ENCODE results near the gene SPSB1.

The SPSB1 gene

GRCh38 chr1:9366298-9366697 lies 73.6 kb downstream of the SPSB1 start:
- peak overlapping the region; percentile 78 for H3K27ac Mint-ChIP-seq
- no peak overlapping the region for H3K4me3 Mint-ChIP-seq
- H3K9me3 Mint-ChIP-seq: no peaks in the 10 kb centered on the region
- no peak for TF ChIP-seq CTCF (IDR thresholded peaks at IDR 0.05)
- H3K4me1 Mint-ChIP-seq: peaks cover 64% of the 10 kb centered on the region
- H3K36me3 Mint-ChIP-seq (ENCODE audit: low read depth): no peaks in the 10 kb centered on the region
- H3K27me3 Mint-ChIP-seq (ENCODE audit: low read depth, poor library complexity): no peaks in the 10 kb centered on the region
- no peak for DNase-seq

DNA sequence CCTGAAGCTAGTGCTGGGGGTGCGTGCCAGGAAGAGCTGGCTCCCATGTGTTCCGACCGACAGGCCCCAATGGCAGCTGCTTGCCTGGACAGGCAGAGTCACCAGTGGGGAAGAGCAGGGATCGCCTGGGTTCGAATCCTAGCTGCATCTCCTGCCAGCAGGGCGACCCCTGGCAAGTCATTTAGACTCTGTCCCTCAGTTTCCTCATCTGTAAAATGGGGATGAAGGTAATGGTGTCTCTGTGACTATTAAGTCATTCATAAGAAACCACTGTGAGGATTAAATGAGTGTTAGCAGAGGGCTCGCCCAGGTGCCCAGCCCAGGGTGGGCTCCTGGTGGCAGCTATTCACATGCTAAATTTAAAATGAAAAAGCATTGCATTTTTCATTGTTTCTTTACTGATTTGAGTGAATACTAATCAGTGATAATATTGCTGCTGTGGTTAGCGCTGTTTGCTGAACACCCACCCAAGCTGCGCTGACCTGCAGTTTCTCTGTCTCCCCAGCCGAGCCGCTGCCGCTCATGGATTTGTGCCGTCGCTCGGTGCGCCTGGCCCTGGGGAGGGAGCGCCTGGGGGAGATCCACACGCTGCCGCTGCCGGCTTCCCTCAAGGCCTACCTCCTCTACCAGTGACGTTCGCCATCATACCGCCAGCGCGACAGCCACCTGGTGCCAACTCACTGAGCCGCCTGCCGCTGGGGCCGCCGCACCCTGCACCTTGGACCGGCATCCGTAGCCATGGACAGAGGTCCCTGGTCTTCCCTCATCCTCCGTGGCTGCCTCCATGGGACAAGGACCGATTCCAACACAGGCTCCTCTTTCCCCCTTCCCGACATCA lies 74.5 kb downstream of the SPSB1 start:
- Mint-ChIP-seq H3K4me1 (peaks cover 64% of the 10 kb centered on the region), H3K27ac (no peak overlapping the region), H3K9me3 (no peaks in the 10 kb centered on the region), H3K4me3 (no peak overlapping the region), H3K36me3 (ENCODE audit: low read depth) (no peaks in the 10 kb centered on the region), H3K27me3 (ENCODE audit: low read depth, poor library complexity) (no peaks in the 10 kb centered on the region)
- no peak for TF ChIP-seq CTCF (IDR thresholded peaks at IDR 0.05)
- DNase-seq: no peak

DNA sequence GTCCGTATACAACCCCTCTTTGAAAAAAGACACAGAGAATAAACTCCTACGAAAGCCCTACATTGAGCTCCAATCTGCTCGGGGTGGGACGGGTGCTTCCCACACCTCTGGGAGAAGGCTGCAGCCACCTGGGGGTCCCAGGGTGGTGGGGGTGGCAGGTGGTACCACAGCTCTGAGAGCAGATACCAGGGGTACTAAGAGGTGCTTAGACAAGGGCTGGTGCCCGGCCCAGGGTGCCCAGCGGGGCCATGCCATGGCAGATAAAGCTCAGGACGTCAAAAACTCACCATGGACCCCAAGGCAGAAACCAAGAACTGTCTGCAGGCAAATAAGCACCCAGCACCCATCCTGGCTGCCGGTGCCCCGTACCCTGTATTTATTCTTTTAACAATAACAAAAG lies 75.1 kb downstream of the SPSB1 start:
- TF ChIP-seq CTCF (IDR thresholded peaks at IDR 0.05): no peak
- no peaks in the 10 kb centered on the region for H3K36me3 Mint-ChIP-seq (ENCODE audit: low read depth)
- H3K9me3 Mint-ChIP-seq: no peaks in the 10 kb centered on the region
- H3K4me3 Mint-ChIP-seq: no peak overlapping the region
- no peak for DNase-seq
- H3K27me3 Mint-ChIP-seq (ENCODE audit: low read depth, poor library complexity): no peaks in the 10 kb centered on the region
- peaks cover 64% of the 10 kb centered on the region for H3K4me1 Mint-ChIP-seq
- no peak overlapping the region for H3K27ac Mint-ChIP-seq

DNA sequence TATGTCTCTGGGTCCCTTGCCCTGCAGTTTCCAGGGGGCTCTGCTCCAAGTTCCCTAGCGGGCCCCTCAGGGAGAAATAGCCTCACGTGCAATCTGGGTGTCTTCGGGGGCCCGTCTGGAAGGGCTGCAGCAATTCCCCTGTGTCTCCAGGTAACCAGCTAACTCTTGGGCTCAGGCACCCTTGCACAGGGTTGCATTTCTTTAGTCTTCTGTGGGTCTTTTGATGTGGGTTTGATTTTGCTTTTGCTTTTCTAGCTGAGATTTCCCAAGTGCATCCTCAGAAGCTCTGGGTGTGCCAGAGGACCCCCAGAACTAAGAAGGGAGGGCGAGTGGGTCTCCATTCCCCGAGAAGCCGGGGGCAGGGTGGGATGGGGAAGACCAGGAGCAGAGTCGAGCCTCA lies 75.7 kb downstream of the SPSB1 start:
- no peak for DNase-seq
- H3K9me3 Mint-ChIP-seq: no peaks in the 10 kb centered on the region
- TF ChIP-seq CTCF (IDR thresholded peaks at IDR 0.05): no peak
- H3K36me3 Mint-ChIP-seq (ENCODE audit: low read depth): no peaks in the 10 kb centered on the region
- peaks cover 64% of the 10 kb centered on the region for H3K4me1 Mint-ChIP-seq
- no peaks in the 10 kb centered on the region for H3K27me3 Mint-ChIP-seq (ENCODE audit: low read depth, poor library complexity)
- H3K27ac Mint-ChIP-seq: no peak overlapping the region
- H3K4me3 Mint-ChIP-seq: no peak overlapping the region

GRCh38 chr1:9369964-9370788 lies 77.5 kb downstream of the SPSB1 start:
- no peak for TF ChIP-seq CTCF (IDR thresholded peaks at IDR 0.05)
- no peaks in the 10 kb centered on the region for H3K27me3 Mint-ChIP-seq (ENCODE audit: low read depth, poor library complexity)
- H3K4me1 Mint-ChIP-seq: peaks cover 69% of the 10 kb centered on the region
- H3K36me3 Mint-ChIP-seq (ENCODE audit: low read depth): no peaks in the 10 kb centered on the region
- no peaks in the 10 kb centered on the region for H3K9me3 Mint-ChIP-seq
- H3K27ac Mint-ChIP-seq: peak overlapping the region; percentile 87
- no peak for DNase-seq
- H3K4me3 Mint-ChIP-seq: no peak overlapping the region
